Smooth muscle cell (in vitro differentiated cells): ENCODE results near the gene TUBGCP2. TPM values are rescaled to one million over a fixed set of nuclear protein-coding genes. Genes with fewer than 3 reads are reported as not detected.

Experiments used
- DNase-seq: peaks from one replicate; lab custom pipeline; 2025; ENCODE audit not compliant: unreplicated experiment; lab: John Stamatoyannopoulos, UW
- H2AFZ ChIP-seq: fragments of 200-600 bp; sonication (generic); 2 replicates; pipeline ENCODE4 v1.6.0; 2016; ENCODE audit warnings: antibody characterized with exemption, low read depth, mild to moderate bottlenecking
- H3F3A ChIP-seq: fragments of 200-600 bp; sonication (generic); 2 replicates; pipeline ENCODE4 v1.6.0; 2017; ENCODE audit warnings: antibody characterized with exemption, low read depth
- H3K27ac ChIP-seq: fragments of 200-600 bp; sonication (generic); 2 replicates; pipeline ENCODE4 v1.5.1; 2016; ENCODE audit warnings: low read depth, mild to moderate bottlenecking
- H3K27me3 ChIP-seq: fragments of 200-600 bp; sonication (generic); 2 replicates; pipeline ENCODE4 v1.6.1; 2016; ENCODE audit warnings: low read depth, mild to moderate bottlenecking
- H3K36me3 ChIP-seq: fragments of 200-600 bp; sonication (generic); 2 replicates; pipeline ENCODE4 v1.5.1; 2016; ENCODE audit warnings: low read depth
- H3K4me1 ChIP-seq: fragments of 200-600 bp; sonication (generic); 2 replicates; pipeline ENCODE4 v1.5.1; 2016; ENCODE audit warnings: low read depth
- H3K4me2 ChIP-seq: fragments of 200-600 bp; sonication (generic); 2 replicates; pipeline ENCODE4 v1.6.0; 2016; ENCODE audit warnings: mild to moderate bottlenecking
- H3K4me3 ChIP-seq: fragments of 200-600 bp; sonication (generic); 2 replicates; pipeline ENCODE4 v1.5.1; 2016; ENCODE audit warnings: mild to moderate bottlenecking
- H3K79me2 ChIP-seq: fragments of 200-600 bp; sonication (generic); 2 replicates; pipeline ENCODE4 v1.6.0; 2016; ENCODE audit warnings: low read depth, mild to moderate bottlenecking
- H3K9ac ChIP-seq: fragments of 200-600 bp; sonication (generic); 2 replicates; pipeline ENCODE4 v1.6.0; 2016; ENCODE audit warnings: low read depth
- H3K9me3 ChIP-seq: fragments of 200-600 bp; sonication (generic); replicated peaks from 2 replicates; pipeline ENCODE4 v1.5.1; 2016; ENCODE audit warnings: low read depth
- H4K20me1 ChIP-seq: fragments of 200-600 bp; sonication (generic); 2 replicates; pipeline ENCODE4 v1.6.0; 2016; ENCODE audit warnings: low read depth
- WGBS: methylation state at CpG from one replicate; pipeline ENCODE4 v1.1.7; 2016; ENCODE audit warnings: low lambda C conversion rate; 5-methylcytosine and 5-hydroxymethylcytosine counted together
- polyA plus RNA-seq: library from polyadenylated mRNA; unstranded; fragments of >200 nt; fragmentation: Nextera tagmentation; extraction: Ambion mirVana; gene quantifications from 2 replicates; pipeline ENCODE4 v1.2.1, GENCODE V29; 2016
- total RNA-seq: library from RNA; depleted of rRNA; stranded (reverse); fragments of >200 nt; gene quantifications from 2 replicates; pipeline ENCODE4 v1.2.3, GENCODE V29; 2014
- TF ChIP-seq, protein P1 (sequence below): fragments of 200-600 bp; sonication (generic); IDR thresholded peaks from 2 replicates; pipeline ENCODE4 v1.5.1; 2017; ENCODE audit warnings: borderline replicate concordance, mild to moderate bottlenecking, antibody characterized with exemption; ENCODE audit not compliant: insufficient read depth, poor library complexity, severe bottlenecking

The TUBGCP2 gene
- total and polyA plus RNA-seq, 2 experiments from 2014 or later, result 39.5 to 40.5 TPM

DNA sequence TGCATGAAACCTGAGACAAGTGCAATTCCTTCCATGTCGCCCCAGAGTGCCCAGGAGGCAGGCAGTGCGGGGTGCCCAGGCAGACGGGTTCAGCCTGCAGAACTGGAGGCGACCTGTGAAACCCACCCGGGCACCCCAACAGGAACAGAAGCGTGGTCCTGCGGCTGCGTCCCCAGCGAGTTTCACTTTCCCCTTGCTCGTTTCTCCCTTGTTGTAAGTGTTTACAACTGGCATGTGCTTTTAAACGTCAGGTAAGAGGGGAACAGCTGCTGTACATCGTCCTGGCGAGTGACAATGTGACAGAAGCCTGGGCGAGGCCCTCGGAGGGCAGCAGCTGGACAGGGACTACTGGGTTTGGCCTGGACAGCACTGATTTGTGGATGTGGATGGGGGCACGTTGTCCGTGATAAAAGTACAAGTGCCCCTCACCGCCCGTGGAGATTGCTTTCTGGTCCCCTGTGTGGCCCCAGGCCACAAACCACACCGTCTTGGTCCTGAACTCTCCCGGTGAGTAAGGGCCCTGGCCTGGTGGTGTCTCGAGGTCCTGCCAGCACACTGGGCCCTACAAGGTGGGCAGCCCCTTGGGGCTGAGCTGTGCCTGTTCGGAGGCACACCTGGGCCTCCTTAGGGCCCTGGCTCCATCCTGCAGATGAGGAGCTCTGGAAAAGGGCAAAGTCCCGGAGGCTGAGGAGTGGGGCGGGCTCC, 67.0 kb downstream of the TUBGCP2 start:
- no peaks in the 10 kb centered on the region for H3F3A ChIP-seq
- peaks cover 34% of the 10 kb centered on the region for H3K27me3 ChIP-seq
- H3K27ac ChIP-seq, result no peak overlapping the region
- no peaks in the 10 kb centered on the region for H3K36me3 ChIP-seq
- no peak for DNase-seq
- H3K4me2 ChIP-seq, result no peak overlapping the region
- H3K4me1 ChIP-seq, result peaks cover 18% of the 10 kb centered on the region
- H2AFZ ChIP-seq, result no peak overlapping the region
- H3K9me3 ChIP-seq, result no peaks in the 10 kb centered on the region
- H3K4me3 ChIP-seq, result no peak overlapping the region
- no peaks in the 10 kb centered on the region for H3K79me2 ChIP-seq
- H3K9ac ChIP-seq, result no peak overlapping the region
- TF ChIP-seq, protein P1, sequence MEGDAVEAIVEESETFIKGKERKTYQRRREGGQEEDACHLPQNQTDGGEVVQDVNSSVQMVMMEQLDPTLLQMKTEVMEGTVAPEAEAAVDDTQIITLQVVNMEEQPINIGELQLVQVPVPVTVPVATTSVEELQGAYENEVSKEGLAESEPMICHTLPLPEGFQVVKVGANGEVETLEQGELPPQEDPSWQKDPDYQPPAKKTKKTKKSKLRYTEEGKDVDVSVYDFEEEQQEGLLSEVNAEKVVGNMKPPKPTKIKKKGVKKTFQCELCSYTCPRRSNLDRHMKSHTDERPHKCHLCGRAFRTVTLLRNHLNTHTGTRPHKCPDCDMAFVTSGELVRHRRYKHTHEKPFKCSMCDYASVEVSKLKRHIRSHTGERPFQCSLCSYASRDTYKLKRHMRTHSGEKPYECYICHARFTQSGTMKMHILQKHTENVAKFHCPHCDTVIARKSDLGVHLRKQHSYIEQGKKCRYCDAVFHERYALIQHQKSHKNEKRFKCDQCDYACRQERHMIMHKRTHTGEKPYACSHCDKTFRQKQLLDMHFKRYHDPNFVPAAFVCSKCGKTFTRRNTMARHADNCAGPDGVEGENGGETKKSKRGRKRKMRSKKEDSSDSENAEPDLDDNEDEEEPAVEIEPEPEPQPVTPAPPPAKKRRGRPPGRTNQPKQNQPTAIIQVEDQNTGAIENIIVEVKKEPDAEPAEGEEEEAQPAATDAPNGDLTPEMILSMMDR, result no peak
- no peaks in the 10 kb centered on the region for H4K20me1 ChIP-seq
- WGBS, result 92% methylated on average over 25 of the region's 25 CpGs

DNA sequence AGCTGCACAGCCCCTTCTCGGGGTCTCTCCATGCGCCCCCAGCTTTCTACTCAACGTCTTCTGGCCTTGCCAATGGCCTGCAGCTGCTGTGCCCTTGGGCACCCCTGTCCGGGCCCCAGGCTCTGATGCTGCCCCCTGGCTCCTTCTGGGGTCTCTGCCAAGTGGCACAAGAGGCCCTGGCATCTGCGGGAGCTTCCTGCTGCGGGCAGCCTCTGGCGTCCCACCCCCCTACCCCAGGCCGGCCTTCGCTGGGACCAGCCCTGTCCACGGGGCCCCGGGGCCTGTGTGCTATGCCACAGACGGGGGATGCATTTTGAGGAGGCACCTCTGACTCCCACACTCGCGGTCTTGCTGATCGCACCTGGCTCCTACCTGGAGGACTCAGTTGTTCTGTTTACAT, 68.7 kb downstream of the TUBGCP2 start:
- Histone ChIP-seq H3K27me3 (peaks cover 50% of the 10 kb centered on the region), H3K4me2 (no peak overlapping the region), H3K36me3 (no peaks in the 10 kb centered on the region), H3K27ac (no peak overlapping the region), H4K20me1 (no peaks in the 10 kb centered on the region), H3K4me1 (peaks cover 23% of the 10 kb centered on the region), H3K4me3 (no peak overlapping the region), H3F3A (no peaks in the 10 kb centered on the region), H3K9ac (no peak overlapping the region), H3K79me2 (no peaks in the 10 kb centered on the region), H3K9me3 (no peaks in the 10 kb centered on the region), H2AFZ (no peak overlapping the region)
- DNase-seq, result no peak
- WGBS, result 98% methylated on average over 15 of the region's 15 CpGs
- TF ChIP-seq, protein P1, result no peak

- Histone ChIP-seq H3F3A (no peaks in the 10 kb centered on the region), H3K36me3 (no peaks in the 10 kb centered on the region), H3K27me3 (peaks cover 63% of the 10 kb centered on the region), H2AFZ (no peak overlapping the region), H3K4me1 (peaks cover 23% of the 10 kb centered on the region), H3K79me2 (no peaks in the 10 kb centered on the region), H3K4me3 (no peak overlapping the region), H3K9ac (no peak overlapping the region), H3K4me2 (no peak overlapping the region), H4K20me1 (no peaks in the 10 kb centered on the region), H3K27ac (no peak overlapping the region), H3K9me3 (no peaks in the 10 kb centered on the region)
- WGBS, result 8% methylated on average over 14 of the region's 15 CpGs
- TF ChIP-seq, protein P1, result no peak
- no peak for DNase-seq
Observed at GRCh38 chr10:133238466-133238804, 70.2 kb downstream of the TUBGCP2 start.
